ENCODE data around the gene PKM.

GRCh38 chr15:72166716-72167417 lies 64.1 kb downstream of the PKM start:
- no peak for TF ChIP-seq EZH2phosphoT487 (IDR thresholded peaks at IDR 0.05; ENCODE audit: insufficient read depth, low read depth)
- TF ChIP-seq EZH2 (IDR thresholded peaks at IDR 0.05; ENCODE audit: insufficient read depth, poor library complexity, severe bottlenecking), result no peak

Measured in GM23248 (cell line).